HG02981 (cell line): ENCODE data around the gene RER1.
"Not testable (repeated sequence)": the region's sequence is repeated elsewhere in the genome, so short reads cannot be mapped to it uniquely, and the experiment has no call there.

Experiments
- ATAC-seq: cut with Tn5 transposase; IDR thresholded peaks from one replicate; pipeline ENCODE4 v1.9.1; 2021; ENCODE audit warnings: mild to moderate bottlenecking, moderate library complexity; ENCODE audit not compliant: unreplicated experiment

The RER1 gene

GRCh38 chr1:2422523-2422922 lies 30.9 kb downstream of the RER1 start:
- no peak for ATAC-seq

DNA sequence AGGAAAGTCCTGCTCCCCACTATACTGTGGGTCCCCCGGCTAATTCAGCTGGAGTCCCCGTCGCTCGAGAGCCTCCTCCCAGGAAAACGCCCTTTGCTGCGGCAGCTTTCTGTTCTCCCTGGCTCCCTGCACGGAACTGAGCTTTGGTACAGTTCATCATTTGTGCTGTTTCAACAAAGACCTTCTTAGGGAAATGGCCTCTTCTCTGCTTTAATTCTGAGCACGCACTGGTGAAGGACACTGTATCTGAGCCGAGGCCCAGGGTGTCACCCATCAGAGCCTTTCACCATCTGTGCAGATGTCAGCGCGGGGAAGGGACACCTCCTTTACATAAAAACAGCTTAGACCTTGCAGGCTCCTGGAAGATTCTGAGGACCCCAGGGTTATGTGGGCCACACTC lies 34.3 kb downstream of the RER1 start:
- no peak for ATAC-seq

DNA sequence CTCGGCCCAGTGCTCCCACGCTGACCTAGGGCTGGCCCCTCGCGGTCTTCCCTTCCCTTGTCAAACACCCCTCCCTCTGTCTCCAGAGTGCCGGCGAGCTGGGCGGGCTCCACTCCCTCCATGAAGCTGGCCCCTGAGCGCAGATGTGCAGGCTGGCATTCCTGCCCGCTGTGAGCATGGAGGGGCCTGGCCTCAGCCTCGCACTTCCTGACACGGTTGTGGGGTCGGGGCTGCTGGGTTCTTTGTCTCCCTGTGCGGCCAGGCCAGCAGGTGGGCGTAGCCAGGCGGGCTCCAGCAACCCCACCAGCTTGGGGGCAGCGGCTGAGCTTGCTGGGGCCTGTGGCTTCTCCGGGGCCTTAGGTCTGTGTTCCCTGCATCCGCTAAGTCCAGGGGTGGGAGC lies 34.9 kb downstream of the RER1 start:
- no peak for ATAC-seq

GRCh38 chr1:2427051-2427450 lies 35.4 kb downstream of the RER1 start:
- no peak for ATAC-seq

DNA sequence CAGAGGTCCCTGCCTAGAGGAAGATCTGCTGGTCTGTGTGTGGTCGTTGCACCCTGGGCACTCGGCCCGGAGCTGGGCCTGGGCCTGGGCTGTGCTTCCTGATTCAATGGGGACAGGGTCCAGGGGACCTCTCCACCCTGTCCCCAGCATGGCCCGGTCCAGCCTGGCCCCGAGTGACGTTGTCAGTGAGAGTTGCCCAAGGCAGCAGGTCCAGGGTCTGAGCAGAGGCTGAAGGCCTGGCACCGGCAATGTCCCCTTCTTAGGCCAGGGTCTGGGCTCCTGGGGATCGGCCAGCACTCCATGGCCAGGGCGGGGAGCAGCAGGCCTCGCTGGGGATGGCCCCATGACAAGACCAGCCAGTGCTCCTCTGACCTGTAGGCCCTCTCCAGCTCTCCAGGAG lies 36.3 kb downstream of the RER1 start:
- no peak for ATAC-seq

GRCh38 chr1:2428490-2428889 lies 36.8 kb downstream of the RER1 start:
- ATAC-seq, result no peak

GRCh38 chr1:2429780-2430591 lies 38.3 kb downstream of the RER1 start:
- ATAC-seq, result no peak

DNA sequence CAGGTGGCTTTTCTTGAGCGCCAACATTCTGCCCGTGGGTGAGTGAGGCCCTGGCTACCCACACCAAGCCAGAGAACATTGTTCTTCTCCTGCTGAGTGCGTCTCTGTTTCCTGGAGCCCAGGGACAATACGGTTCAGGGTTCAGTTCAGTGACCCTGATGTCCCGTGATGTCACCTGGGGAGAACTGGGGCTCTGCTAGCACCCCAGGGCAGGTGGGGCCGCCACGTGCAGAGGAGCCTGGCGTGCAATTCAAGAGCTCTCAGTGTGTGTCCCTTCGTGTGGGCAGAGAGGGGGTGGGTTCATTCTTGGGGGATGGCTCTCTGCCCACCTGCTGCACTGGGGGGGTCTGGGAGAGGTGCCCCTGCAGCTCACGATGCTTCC lies 38.9 kb downstream of the RER1 start:
- ATAC-seq, result no peak

- ATAC-seq, result no peak
These were observed 39.5 kb downstream of the RER1 start for GRCh38 chr1:2431103-2431502.

DNA sequence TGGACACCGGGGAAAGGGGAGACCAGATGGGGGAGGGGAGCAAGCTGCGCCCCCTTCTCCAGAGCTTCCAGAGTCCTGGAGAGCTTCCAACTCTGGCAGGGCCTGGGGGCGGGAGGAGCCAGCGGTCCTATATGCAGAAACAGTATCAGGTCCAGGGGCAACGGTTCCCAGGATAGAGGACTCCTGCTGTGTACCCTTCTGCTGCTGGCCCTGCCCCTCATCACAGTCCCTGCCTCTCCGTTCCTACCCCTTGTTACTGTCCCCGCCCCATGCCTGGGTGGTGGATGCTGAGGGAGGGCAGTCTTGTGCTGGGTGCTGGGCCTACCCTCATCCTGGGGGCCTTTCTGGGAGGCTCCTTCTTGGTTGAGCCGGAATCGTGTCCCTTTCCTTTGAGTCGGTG lies 39.9 kb downstream of the RER1 start:
- no peak for ATAC-seq

DNA sequence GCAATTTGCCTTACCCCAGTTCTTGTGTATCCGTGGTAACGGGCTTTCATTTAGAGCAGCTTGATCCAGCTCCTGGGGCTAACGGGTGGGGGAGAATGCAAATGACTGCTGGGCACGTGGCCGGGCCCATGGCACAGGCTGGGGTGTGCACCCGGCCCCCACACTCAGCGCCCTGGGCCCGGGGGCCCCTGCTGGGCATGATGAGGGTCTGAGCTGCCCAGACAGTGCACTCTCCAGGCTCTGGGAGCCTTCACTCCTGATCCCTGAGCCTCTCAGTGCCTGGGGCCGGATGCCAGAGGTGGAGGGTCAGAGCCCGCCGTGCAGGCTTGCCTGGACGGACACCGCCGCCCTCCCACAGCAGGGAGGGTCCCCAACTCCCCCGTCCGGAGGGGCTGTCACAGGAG lies 40.8 kb downstream of the RER1 start:
- ATAC-seq, result no peak

- no peak for ATAC-seq
These were observed 41.6 kb downstream of the RER1 start for GRCh38 chr1:2433196-2433595.

DNA sequence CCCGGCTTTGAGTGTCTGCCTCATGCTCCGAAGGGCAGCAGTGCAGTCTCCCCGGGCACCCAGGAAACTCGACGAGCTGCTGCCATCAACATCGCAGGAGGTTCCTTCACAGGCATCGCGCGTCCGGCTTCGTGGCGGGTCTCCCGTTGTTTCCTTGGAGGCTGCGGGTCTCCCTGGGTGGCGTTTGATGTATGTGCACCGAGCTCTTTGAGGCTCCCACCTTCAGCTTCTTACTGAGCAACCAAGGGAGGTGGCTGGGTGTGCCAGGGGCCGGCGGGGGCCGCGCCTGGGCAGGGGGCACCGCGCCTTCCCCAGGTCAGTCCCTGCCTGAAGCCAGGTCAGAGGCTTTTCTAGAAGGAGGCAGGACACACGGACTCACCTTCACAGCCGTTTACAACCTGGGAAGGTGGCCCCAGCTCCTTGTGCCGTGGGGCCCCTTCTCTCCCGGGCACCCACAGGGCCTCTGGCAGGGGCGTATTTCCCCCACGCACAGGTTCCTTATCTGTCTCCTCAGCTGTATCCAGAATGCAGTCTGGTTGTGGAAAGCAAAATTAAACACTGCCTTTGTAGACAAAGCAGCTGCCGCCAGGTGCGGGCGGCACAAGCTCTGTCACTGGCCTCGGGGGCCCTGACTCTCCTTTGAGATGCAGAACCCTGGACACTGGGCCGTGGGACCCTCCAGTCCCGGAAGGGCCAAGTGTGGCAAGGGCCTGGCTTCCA lies 42.5 kb downstream of the RER1 start:
- ATAC-seq, result no peak

GRCh38 chr1:2435091-2435490 lies 43.5 kb downstream of the RER1 start:
- ATAC-seq, result no peak

GRCh38 chr1:2435746-2436355 lies 44.2 kb downstream of the RER1 start:
- no peak for ATAC-seq

DNA sequence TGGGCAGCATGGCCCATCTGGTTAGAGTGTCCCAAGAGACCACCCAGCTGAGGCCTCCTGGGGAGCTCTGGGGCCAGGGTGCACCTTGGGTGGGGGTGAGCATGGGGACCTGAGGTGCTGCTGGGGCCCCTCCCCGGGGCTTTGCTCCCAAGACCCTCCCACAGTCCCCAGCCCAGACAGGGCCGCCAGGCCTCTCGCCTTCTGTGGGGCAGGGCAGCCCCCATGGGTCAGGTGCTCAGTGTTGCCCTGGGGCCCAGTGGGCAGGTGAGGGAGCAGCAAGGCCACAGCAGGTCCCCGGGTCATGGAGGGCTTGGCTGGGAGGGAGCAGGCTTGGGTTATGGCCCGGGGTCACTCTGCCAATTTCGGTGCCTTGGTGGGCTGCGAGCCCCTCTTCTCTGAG lies 45.2 kb downstream of the RER1 start:
- ATAC-seq, result no peak

DNA sequence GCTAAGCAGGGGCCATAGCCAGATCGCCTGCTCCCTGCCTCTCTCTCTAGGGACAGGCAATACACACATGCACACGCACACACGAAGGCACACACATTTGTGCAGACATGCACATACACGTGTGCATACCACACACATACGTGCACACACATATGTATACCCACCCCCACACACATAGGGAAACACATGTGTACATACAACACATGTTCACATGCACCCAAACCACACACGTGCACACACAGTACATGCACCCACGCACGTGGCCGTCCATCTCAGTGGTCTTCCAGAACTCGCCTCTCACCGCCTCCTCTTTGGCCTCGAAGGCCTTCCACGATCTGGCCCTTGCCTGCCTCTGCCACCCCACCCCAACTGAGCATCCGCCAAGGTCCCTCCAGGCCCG lies 46.0 kb downstream of the RER1 start:
- no peak for ATAC-seq

DNA sequence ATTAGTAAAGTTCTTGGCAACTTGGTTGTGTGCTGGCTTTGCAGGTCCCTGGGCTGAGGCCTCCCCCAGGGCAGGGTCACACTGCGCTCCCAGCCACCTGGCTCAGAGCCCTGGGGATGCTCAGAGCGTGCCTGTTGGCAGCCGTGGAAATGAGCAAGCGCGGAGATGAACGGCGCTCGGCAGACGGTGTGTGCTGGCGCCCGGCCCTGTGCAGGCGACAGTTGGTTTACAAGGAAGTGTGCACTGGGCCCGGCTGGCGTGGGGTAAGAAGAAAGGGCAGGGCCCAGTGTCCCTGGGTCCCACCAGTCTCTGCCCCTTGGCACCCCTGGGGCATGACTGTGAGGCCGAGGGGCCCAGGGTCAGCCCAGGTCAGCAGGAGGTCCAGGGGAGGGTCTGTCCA lies 46.4 kb downstream of the RER1 start:
- ATAC-seq, result no peak

- ATAC-seq, result no peak
These were observed 47.0 kb downstream of the RER1 start for GRCh38 chr1:2438641-2439040.

- ATAC-seq, result no peak
These were observed 47.7 kb downstream of the RER1 start for GRCh38 chr1:2439369-2439768.

- ATAC-seq, result not testable (repeated sequence)
These were observed 48.7 kb downstream of the RER1 start for GRCh38 chr1:2440346-2440745.

DNA sequence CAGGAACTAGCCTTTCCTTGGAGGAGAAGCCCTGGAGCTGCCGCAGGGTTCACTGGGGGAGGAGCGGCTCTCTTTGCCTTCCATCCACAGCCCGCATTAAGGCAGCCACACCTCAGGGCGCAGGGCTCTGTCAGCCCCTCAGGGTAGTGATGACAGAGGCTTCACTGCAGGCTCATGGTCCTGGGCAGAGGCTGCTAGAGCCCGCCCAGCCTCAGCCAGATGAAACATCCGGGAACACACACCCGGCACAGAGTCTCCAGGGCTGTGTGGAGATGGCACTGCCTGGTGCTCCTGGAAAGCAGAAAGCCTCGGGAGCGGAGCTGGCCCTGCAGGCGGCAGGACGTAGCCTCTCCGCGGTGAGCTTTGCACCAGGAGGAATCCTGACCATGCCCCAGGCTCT lies 50.1 kb downstream of the RER1 start:
- ATAC-seq, result no peak
